ENCODE data around the gene ZNF746. TPM values are rescaled to one million over a fixed set of nuclear protein-coding genes. Genes with fewer than 3 reads are reported as not detected.

ZNF746 gene
- polyA plus RNA-seq, 1 donor = 14.3 TPM

- no peak for DNase-seq
These were observed 70.4 kb downstream of the ZNF746 start for GRCh38 chr7:149427096-149427680.

- DNase-seq = no peak
These were observed 74.0 kb downstream of the ZNF746 start for GRCh38 chr7:149423449-149424110.

GRCh38 chr7:149422914-149423301, 74.7 kb downstream of the ZNF746 start:
- DNase-seq = no peak

Other genes with a start within 250 kb of the ZNF746 start
- gene ZNF783, start 235.6 kb downstream of the ZNF746 start, polyA plus RNA-seq (ENCODE audit: insufficient read length) = 17.0 TPM
- gene ZNF777, start 36.7 kb downstream of the ZNF746 start, polyA plus RNA-seq (ENCODE audit: insufficient read length) = 12.7 TPM

Measured in left kidney (tissue), 2 donors.